ENCODE results near the gene GPHN. TPM values are rescaled to one million over a fixed set of nuclear protein-coding genes. Genes with fewer than 3 reads are reported as not detected.

The GPHN gene
- total RNA-seq, 2 donors from 2014 or later = 21.7 to 23.2 TPM

DNA sequence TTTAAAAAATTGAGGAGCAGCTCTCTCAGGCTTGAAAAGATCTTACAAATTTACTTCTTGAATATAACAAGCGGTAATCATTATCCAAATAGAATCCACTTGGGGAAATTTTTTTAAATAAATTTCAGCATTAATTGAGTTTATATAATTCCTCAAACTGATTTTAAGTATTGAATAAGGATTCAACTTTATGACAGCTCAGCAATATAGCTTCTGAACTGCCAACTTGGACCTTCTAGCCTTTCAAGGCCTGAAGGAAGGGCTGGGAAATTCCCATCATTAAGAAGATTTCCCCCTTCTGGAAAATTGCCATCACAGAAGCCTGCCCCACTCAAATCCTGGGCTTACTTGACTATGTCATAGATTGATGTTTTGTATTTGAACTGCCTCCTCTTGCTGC, 623.7 kb downstream of the GPHN start:
- no peak for ATAC-seq (replicated peaks)
- no peaks in the 10 kb centered on the region for H3K9me3 Mint-ChIP-seq
- H3K4me3 Mint-ChIP-seq = no peak overlapping the region
- peaks cover 22% of the 10 kb centered on the region for H3K4me1 Mint-ChIP-seq
- H3K27me3 Mint-ChIP-seq = no peaks in the 10 kb centered on the region
- H3K36me3 Mint-ChIP-seq (ENCODE audit: low read depth) = peaks cover 8% of the 10 kb centered on the region
- no peak overlapping the region for H3K27ac Mint-ChIP-seq

DNA sequence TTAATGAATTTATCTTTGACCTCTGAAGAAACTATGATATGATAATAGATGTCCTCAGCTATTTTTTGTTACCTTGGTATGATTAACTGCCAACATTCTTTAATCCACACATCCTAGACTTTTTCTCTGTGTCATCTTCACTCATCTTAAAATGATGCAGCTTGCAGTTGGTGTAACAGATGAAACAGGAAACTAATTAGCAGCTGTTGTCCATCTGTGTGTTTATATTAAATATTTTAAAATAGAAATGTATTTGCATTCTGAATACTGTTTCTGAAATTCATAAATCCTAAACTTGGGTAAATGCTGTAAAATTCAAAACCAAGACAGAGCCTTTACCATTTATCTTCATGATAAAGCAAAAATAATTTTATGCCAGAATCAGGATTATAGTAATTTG, 625.2 kb downstream of the GPHN start:
- Mint-ChIP-seq H3K36me3 (ENCODE audit: low read depth) (peaks cover 8% of the 10 kb centered on the region), H3K4me3 (no peak overlapping the region), H3K27ac (no peak overlapping the region), H3K27me3 (no peaks in the 10 kb centered on the region), H3K9me3 (no peaks in the 10 kb centered on the region), H3K4me1 (peaks cover 22% of the 10 kb centered on the region)
- ATAC-seq (replicated peaks) = no peak

DNA sequence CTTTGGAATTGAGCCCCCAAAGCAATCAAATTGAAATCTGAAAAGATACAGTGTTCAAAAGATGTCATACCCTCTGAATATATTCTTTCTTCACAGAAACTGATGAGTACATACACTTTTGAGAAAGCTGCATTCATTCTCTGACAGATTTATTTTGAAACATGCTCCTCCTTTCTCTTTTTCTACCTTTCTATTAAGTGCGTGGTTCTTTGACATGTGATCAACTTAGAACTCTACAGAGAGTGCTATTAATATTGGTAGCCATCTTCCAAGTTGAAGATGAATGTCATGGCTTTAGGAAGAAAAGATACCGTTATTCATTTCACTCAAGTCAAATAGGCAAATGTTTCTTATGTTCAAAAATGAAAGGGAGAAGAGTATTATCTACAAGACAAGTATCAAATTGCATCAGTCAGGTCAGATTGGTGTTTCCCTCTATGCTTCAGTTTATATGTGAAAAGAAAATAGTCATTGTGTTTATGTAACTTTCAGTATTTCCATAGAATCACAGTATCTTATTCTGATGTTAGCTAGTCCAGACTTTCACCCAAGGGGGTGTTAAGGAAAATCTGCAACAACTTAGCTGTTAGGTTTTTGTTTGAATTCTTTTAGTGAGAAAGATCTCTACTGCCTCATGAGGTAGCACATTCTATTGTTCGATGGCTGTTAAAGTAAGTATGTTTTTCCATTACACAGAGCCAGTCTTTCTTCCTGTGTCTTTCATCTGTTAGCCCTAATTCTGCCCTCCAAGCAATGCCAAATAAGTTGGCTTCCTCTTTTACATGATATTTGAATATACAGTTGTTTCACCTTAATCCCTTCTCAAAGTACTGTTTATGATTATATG, 625.9 kb downstream of the GPHN start:
- Mint-ChIP-seq H3K27ac (peak overlapping the region; percentile 82), H3K4me1 (peaks cover 22% of the 10 kb centered on the region)

DNA sequence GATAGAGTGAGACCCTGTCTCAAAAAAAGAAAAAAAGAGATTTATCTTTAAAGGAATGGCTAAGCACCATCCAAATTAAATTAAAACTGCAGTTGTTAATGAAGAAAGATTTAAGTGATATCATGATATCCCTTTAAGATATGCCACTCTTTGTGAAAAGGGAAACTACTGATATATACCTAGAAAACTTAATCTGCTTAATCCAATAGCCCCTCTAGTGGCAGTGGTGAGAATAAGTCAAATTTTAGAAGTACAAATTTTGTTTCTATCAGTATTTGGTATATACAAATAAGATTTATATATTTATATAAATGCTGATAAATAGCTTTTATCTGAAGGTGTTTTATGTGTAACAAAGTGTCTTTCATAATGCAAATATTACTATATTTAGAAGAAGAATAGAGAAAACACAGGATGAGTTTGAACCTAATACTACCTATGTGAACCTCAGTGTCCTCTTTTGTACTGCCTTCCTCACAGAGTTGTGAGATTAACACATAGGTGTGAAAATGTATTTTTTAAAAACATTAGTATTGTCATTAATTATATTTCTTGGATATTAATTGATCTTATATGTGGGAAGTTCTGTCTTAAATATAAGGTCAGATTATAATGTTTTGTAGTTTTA, 629.9 kb downstream of the GPHN start:
- peaks cover 22% of the 10 kb centered on the region for H3K4me1 Mint-ChIP-seq
- no peak overlapping the region for H3K27ac Mint-ChIP-seq
- H3K4me3 Mint-ChIP-seq = no peak overlapping the region
- ATAC-seq (replicated peaks) = no peak
- no peaks in the 10 kb centered on the region for H3K9me3 Mint-ChIP-seq
- H3K27me3 Mint-ChIP-seq = no peaks in the 10 kb centered on the region
- peaks cover 8% of the 10 kb centered on the region for H3K36me3 Mint-ChIP-seq (ENCODE audit: low read depth)

More for the DNA sequence above, 625.9 kb downstream of the GPHN start:
- H3K36me3 Mint-ChIP-seq (ENCODE audit: low read depth) = peaks cover 8% of the 10 kb centered on the region
- H3K9me3 Mint-ChIP-seq = no peaks in the 10 kb centered on the region
- peak overlapping the region; percentile 39 for H3K4me3 Mint-ChIP-seq
- no peaks in the 10 kb centered on the region for H3K27me3 Mint-ChIP-seq
- ATAC-seq (replicated peaks) = peak; percentile 80

DNA sequence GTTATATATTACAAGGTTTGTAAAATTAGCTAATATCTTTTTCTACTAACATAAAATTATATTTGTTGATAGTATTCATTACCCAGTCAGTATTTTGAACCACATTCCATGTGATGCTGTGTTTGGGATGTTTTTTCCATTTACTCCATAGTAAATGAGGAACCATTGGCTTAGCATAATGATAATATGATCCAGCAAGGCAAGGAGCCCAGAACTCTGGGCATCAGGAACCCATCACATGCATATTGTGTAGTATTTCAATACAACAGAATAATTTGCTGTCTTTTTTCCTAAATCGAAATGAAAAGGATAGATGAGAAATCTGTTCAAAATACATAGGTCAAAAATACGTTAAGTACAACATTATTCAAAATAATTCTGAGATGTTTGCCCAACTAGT, 632.6 kb downstream of the GPHN start:
- Mint-ChIP-seq H3K27me3 (no peaks in the 10 kb centered on the region), H3K4me3 (no peak overlapping the region), H3K36me3 (ENCODE audit: low read depth) (no peaks in the 10 kb centered on the region), H3K9me3 (no peaks in the 10 kb centered on the region), H3K4me1 (peaks cover 4% of the 10 kb centered on the region), H3K27ac (no peak overlapping the region)
- ATAC-seq (replicated peaks) = no peak

DNA sequence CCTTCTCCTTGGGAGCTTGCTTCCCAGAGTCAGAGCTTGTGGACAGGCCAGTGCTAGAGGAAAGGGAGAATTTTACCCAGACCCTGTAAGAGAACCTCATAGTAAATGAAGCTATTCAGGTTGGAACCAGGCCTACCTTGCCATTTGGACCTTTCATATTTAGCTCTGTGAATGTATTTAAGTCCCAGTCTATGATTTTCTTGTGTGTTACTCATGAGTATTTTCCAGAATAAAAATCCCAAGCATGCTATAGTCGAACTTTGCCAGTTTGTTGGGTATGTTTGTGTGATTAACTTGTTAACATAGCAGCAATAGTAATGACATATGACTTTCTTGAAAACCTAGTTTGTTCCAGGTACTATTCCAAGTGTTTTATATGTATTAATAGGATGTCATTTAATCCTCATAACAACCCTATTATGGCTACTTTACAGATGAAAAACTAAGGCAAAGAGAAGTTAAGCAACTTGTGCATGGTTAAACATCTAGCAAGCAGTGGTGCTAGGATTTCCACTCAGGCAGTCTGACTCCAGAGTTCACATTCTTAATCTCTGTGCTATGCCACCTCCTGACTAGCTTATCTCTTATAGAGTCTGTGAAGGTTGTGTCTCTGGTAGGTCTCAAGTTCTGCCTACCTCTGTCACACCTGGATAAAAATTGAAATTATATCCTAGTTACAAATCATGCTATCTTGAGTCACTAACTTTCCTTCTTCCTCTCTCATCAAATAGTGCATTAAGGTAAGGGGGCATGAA, 633.4 kb downstream of the GPHN start:
- no peaks in the 10 kb centered on the region for H3K27me3 Mint-ChIP-seq
- ATAC-seq (replicated peaks) = no peak
- no peak overlapping the region for H3K27ac Mint-ChIP-seq
- H3K36me3 Mint-ChIP-seq (ENCODE audit: low read depth) = no peaks in the 10 kb centered on the region
- no peak overlapping the region for H3K4me3 Mint-ChIP-seq
- H3K4me1 Mint-ChIP-seq = no peaks in the 10 kb centered on the region
- H3K9me3 Mint-ChIP-seq = no peaks in the 10 kb centered on the region

DNA sequence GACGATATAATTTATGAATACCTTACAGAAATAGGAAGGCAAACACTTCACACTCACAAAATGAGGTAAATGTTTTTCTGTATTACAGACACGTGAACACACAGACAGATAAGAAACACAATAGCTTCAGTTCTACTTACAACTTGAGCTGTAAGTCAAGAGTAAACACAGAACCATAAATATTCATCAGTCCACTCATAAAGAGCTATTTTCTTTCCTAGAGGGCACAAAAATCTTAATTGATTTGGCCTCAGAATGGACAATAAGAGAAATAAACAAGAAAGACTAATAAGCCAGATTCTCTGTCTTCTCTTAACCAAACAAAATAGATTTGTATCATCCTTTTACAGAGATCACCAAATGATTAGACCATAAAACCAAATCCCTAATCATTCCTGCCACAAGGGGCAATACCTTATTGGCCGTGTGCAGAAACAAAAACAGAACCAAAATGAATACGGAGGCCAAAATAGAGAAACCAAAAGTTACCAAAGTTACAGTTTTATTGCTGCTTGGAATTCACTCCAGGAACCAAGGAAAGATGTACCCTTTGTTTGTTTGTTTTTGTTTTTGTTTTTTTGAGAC, 643.2 kb downstream of the GPHN start:
- H3K27ac Mint-ChIP-seq = no peak overlapping the region
- H3K4me3 Mint-ChIP-seq = no peak overlapping the region
- ATAC-seq (replicated peaks) = no peak
- no peaks in the 10 kb centered on the region for H3K4me1 Mint-ChIP-seq
- H3K27me3 Mint-ChIP-seq = no peaks in the 10 kb centered on the region
- no peaks in the 10 kb centered on the region for H3K9me3 Mint-ChIP-seq
- H3K36me3 Mint-ChIP-seq (ENCODE audit: low read depth) = no peaks in the 10 kb centered on the region

DNA sequence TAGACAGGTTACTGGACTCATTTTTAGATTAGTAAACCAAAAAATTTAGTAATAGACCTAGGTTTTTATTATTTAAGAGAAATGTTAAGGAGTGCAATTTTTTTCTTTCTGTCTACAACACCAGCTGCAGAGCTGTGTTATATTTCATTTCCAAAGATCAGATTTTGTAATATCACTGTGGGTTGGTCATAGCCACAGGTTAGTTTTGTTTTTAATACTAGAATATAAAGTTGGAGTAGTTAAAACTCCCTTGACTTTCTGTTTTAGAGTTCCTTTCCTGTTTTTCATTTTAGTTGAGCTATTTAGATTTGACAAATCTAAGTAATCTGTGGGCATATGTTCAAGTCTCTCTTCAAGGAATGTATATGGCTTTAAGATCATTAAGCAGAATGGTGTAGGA, 650.6 kb downstream of the GPHN start:
- Mint-ChIP-seq H3K27me3 (no peaks in the 10 kb centered on the region), H3K4me1 (peaks cover 6% of the 10 kb centered on the region), H3K4me3 (peak overlapping the region; percentile 1), H3K27ac (peak overlapping the region; percentile 2), H3K36me3 (ENCODE audit: low read depth) (no peaks in the 10 kb centered on the region), H3K9me3 (no peaks in the 10 kb centered on the region)
- ATAC-seq (replicated peaks) = peak; percentile 87

DNA sequence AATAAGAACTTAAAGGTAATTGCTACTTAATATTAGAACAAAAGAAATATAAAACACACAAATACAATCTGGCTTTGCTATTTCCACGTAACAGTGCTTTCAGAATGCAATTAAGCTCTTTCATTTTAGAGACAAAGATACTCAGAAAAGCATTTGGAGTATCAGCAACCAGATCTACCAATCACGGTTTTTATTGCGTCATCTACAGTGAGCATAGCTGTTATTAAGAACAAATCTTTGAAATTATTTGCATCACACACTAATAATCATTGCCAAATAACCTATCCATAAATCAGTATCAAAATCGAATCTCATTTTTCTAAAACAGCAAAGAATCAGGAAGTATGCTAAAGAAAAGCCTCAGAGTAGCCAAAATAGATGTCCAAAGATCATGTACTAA, 654.4 kb downstream of the GPHN start:
- no peak overlapping the region for H3K4me3 Mint-ChIP-seq
- no peaks in the 10 kb centered on the region for H3K9me3 Mint-ChIP-seq
- ATAC-seq (replicated peaks) = no peak
- H3K4me1 Mint-ChIP-seq = peaks cover 6% of the 10 kb centered on the region
- no peaks in the 10 kb centered on the region for H3K36me3 Mint-ChIP-seq (ENCODE audit: low read depth)
- no peaks in the 10 kb centered on the region for H3K27me3 Mint-ChIP-seq
- H3K27ac Mint-ChIP-seq = no peak overlapping the region

DNA sequence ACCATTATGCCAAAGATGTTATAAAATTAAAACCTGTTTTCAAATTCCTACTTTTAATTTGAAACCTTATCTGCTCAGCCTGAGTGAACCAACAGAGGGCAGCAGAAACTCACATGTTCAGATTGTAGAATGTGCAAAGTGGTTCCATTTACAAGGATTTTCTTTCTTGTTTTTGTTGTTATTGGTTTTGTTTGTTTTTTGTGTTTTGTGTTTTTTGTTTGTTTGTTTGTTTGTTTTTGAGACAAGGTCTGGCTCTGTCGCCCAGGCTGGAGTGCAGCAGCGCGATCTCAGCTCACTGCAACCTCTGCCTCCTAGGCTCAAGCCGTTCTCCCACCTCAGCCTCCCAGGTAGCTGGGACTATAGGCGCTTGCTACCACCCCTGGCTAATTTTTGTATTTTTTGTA, 658.5 kb downstream of the GPHN start:
- H3K4me3 Mint-ChIP-seq = no peak overlapping the region
- peaks cover 6% of the 10 kb centered on the region for H3K36me3 Mint-ChIP-seq (ENCODE audit: low read depth)
- H3K27me3 Mint-ChIP-seq = no peaks in the 10 kb centered on the region
- H3K27ac Mint-ChIP-seq = no peak overlapping the region
- H3K9me3 Mint-ChIP-seq = no peaks in the 10 kb centered on the region
- no peaks in the 10 kb centered on the region for H3K4me1 Mint-ChIP-seq
- no peak for ATAC-seq (replicated peaks)

DNA sequence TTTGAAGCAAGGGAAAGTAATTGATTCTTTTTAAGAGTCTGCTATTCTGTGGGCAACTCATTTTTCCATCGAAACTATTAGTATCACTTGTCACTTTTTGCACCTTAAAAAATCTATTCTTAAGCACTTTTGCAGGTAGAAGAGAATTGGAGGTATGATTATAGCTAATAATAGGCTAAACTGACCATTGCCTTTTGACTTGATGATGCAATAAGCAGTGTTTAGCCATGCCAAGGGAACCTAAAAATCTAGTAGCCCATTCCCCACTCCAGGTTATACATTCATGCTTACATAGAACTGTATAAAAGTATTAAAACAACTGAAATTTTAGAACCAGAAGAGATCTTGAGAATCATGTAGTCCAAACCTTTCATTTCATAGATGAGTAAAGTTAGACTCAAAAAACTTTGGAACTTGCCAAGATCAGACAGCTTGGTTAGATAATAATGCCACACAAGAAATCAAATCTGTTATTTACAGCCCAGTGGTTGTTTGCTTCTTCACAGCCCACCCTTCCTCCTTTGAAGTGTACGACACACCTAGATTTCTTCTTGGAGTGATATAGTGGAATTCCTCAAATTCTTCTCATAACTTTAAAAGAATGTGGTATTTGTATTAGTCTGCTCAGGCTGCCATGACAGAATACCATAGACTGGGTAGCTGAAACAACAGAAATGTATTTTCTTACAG, 659.6 kb downstream of the GPHN start:
- Mint-ChIP-seq H3K36me3 (ENCODE audit: low read depth) (peaks cover 14% of the 10 kb centered on the region), H3K4me3 (no peak overlapping the region), H3K4me1 (no peaks in the 10 kb centered on the region), H3K27me3 (no peaks in the 10 kb centered on the region), H3K9me3 (peaks cover 1% of the 10 kb centered on the region), H3K27ac (no peak overlapping the region)
- ATAC-seq (replicated peaks) = no peak

DNA sequence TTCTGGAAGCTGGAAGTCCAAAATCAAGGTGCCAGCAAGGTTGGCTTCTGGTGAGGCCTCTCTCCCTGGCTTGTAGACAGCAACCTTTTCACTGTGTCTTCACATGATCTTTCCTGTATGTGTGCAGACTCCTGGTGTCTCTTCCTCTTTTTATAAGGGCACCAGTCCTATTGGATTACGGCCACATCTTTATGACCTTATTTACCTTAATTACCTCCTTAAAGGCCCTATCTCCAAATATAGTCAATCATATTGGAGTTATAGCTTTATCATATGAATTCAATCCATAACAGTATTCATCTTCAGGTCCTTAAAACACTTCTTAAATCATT, 660.1 kb downstream of the GPHN start:
- H3K36me3 Mint-ChIP-seq (ENCODE audit: low read depth) = peaks cover 14% of the 10 kb centered on the region
- H3K4me1 Mint-ChIP-seq = no peaks in the 10 kb centered on the region
- no peak overlapping the region for H3K27ac Mint-ChIP-seq
- no peak overlapping the region for H3K4me3 Mint-ChIP-seq
- H3K27me3 Mint-ChIP-seq = no peaks in the 10 kb centered on the region
- H3K9me3 Mint-ChIP-seq = peaks cover 6% of the 10 kb centered on the region
- ATAC-seq (replicated peaks) = no peak

DNA sequence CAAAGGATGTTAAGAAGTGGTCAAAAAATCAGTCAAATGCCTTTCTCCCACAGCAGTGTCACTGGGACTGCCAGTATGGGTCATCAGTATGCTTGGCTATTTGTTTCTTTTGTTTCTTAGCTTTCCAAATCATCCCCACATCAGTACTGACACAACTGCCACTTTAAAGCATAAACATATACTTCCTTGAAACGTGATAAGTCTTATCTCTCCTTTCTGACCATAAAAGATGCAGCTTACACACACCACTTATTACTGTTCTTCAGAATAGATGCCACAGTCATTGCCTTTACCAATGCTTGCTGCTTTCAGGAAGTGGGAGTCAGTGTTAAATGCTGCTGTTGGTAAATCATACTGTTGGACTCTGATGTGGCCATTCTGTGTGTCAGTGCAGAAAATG, 662.7 kb downstream of the GPHN start:
- peaks cover 14% of the 10 kb centered on the region for H3K9me3 Mint-ChIP-seq
- no peak overlapping the region for H3K4me3 Mint-ChIP-seq
- no peak overlapping the region for H3K27ac Mint-ChIP-seq
- ATAC-seq (replicated peaks) = peak; percentile 31
- H3K36me3 Mint-ChIP-seq (ENCODE audit: low read depth) = peaks cover 14% of the 10 kb centered on the region
- H3K27me3 Mint-ChIP-seq = no peaks in the 10 kb centered on the region
- H3K4me1 Mint-ChIP-seq = no peaks in the 10 kb centered on the region

DNA sequence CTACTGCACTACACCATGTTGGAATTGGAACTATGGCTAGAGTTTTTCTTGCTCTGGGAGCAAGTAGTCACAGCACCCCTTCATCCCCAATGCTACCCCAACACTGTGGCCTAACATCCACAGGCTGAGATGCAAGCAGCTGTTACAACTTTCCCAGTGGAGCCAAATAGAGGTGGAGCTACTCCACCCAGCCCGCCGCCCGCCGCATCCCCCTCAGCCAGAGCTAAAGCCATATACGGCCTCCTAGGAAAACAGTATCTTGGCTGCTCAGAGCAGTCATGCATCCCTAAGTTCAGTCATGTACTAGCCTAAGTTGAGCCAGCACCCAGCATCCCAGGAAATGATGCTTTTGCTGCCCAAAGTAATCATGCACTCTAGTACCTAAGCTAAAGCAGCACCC, 664.1 kb downstream of the GPHN start:
- peaks cover 23% of the 10 kb centered on the region for H3K9me3 Mint-ChIP-seq
- ATAC-seq (replicated peaks) = no peak
- H3K4me3 Mint-ChIP-seq = no peak overlapping the region
- peaks cover 14% of the 10 kb centered on the region for H3K36me3 Mint-ChIP-seq (ENCODE audit: low read depth)
- H3K27ac Mint-ChIP-seq = no peak overlapping the region
- H3K4me1 Mint-ChIP-seq = no peaks in the 10 kb centered on the region
- H3K27me3 Mint-ChIP-seq = no peaks in the 10 kb centered on the region

Measured in activated T-helper 17 cell treated with anti-CD3 and anti-CD28 coated beads, Interleukin-2, amount 50 U/mL, for 72 hours (primary cell).